GM12865 (cell line): ENCODE data around the gene BPIFB2.

Experiments
- DNase-seq: peaks from one replicate; pipeline ENCODE4 v3.0.0; 2010; ENCODE audit warnings: low read depth
- H3K4me3 ChIP-seq: 2 replicates; pipeline ENCODE4 v1.5.1; 2011; ENCODE audit warnings: mild to moderate bottlenecking, low read depth, low read length, control low read depth
- CTCF ChIP-seq: IDR thresholded peaks from 2 replicates; pipeline ENCODE4 v1.5.1; 2011; ENCODE audit warnings: low read length, control low read depth, low read depth, inconsistent platforms; ENCODE audit not compliant: insufficient read depth; ENCODE audit errors: missing control alignments

Gene BPIFB2

GRCh38 chr20:32977281-32978008 lies 30.1 kb upstream of the BPIFB2 start:
- H3K4me3 ChIP-seq = no peak overlapping the region
- no peak for TF ChIP-seq CTCF
- DNase-seq = no peak

GRCh38 chr20:32978009-32978335 lies 29.5 kb upstream of the BPIFB2 start:
- DNase-seq = no peak
- H3K4me3 ChIP-seq = no peak overlapping the region
- TF ChIP-seq CTCF = no peak

GRCh38 chr20:32979201-32979998 lies 28.1 kb upstream of the BPIFB2 start:
- no peak overlapping the region for H3K4me3 ChIP-seq
- no peak for DNase-seq
- no peak for TF ChIP-seq CTCF

GRCh38 chr20:32980131-32980941 lies 27.2 kb upstream of the BPIFB2 start:
- DNase-seq = no peak
- no peak overlapping the region for H3K4me3 ChIP-seq
- TF ChIP-seq CTCF = no peak

GRCh38 chr20:32980990-32981389 lies 26.5 kb upstream of the BPIFB2 start:
- no peak for TF ChIP-seq CTCF
- no peak for DNase-seq

GRCh38 chr20:32982617-32983458 lies 24.7 kb upstream of the BPIFB2 start:
- no peak overlapping the region for H3K4me3 ChIP-seq
- DNase-seq = no peak
- TF ChIP-seq CTCF = no peak

More at GRCh38 chr20:32980990-32981389, 26.5 kb upstream of the BPIFB2 start:
- H3K4me3 ChIP-seq = no peak overlapping the region
